ENCODE measurements around the gene TBC1D8.
"Not testable (repeated sequence)": the region's sequence is repeated elsewhere in the genome, so short reads cannot be mapped to it uniquely, and the experiment has no call there.

TBC1D8 gene

DNA sequence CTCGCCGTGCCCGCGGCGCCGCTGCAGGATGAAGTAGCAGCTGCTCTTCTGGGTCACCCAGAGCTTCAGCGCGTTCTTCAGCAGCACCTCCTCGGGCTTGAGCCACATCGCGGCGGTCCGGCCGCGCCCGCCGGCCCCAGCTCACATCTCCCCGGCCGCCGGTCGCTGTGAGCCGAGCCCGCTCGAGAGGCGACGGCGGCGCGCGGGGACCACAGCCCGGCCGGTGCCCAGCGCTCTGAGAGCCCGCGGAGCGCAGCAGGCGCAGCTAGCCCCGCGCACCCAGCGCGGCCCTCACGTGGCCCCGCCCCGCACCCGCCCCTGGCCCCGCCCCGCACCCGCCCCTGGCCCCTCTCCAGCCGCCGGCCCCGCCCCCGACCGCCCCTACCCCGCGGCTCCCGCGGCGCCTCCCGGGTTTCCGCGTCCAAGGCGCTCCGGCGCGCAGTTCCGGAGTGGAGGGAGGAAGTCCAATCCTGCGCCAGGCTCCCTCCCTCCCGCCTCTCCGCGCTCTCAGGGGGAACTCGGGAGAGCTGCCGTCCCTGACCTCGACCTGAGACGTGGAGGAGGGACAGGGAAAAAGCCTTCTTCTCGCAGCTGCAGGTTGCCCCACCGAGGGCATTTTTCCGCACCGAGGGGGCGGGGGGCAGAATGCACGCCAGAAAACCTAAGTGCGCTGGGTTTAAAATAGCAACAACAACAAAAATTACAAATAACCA lies at the start of gene TBC1D8:
TBC1D8 (minus strand) TSS at position 237 of the 713 bp plus-strand sequence; CDS start at position 108, 129 bp downstream.
- DNase-seq, result peak; percentile 78

- DNase-seq, result no peak
These were observed 49.5 kb upstream of the TBC1D8 start for GRCh38 chr2:101200676-101201075.

DNA sequence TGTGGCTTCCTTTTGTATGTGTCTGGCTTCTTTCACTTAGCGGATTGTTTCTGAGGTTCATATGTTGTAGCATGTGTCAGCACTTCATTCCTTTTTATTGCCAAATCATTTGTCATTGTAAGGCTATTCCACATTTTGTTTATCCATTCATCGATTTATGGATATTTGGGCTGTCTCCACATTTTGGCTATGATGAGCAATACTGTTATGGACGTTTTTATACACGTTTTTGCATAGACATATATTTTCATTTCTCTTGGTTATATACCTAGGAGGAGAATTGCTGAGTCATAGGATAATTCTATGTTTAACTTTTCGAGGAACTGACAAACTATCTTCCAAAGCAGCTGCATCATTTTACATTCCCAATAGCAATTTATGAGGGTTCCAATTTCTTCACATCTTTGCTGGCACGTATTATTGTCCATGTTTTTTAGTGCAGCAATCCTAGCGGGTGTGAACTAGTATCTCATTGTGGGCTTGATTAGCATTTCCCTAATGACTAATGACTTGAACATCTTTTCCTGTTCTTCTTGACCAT lies 48.1 kb upstream of the TBC1D8 start:
- no peak for DNase-seq

DNA sequence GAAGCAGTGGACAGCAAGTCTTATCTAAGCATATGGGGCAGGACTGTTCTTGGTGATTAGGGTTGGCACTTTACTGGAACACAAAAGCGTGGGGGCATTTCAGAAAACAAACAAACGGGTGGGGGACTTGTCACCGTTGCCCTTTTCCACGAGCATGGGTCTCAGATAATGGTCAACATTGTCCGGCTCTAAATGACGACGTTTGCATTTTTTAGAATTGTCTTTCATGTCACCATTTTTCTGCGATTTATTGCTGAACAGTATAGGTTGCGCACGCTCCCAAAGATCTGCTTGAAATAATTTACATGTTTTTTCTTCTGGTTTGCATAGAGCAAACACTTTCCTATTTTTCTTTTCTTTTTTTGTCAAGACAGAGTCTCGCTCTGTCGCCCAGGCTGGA lies 46.6 kb upstream of the TBC1D8 start:
- no peak for DNase-seq

DNA sequence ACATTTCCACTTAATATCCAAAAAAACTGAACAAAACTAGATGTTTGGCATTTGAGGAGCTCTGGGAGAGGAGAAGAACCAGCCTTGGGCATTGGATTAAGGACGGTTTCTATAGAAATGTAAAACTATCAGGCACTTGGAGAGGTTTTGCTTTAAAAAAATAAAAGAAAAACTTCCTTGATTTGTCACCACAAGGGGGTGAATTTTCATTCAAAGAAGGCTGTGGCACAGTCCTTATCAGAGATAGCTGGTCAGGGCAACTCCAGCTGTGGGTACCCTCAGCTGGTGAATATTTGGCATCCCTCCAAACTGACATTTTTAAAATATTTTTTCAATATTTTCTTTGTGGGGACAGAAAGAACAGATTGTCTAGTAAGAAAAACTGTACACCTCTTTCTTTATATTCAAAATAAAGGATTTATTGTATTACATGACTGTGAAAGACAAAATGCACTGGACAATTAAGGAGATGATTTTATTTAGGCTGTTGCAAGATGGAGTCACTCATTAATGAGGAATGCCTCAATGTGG lies 46.1 kb upstream of the TBC1D8 start:
- DNase-seq, result no peak

DNA sequence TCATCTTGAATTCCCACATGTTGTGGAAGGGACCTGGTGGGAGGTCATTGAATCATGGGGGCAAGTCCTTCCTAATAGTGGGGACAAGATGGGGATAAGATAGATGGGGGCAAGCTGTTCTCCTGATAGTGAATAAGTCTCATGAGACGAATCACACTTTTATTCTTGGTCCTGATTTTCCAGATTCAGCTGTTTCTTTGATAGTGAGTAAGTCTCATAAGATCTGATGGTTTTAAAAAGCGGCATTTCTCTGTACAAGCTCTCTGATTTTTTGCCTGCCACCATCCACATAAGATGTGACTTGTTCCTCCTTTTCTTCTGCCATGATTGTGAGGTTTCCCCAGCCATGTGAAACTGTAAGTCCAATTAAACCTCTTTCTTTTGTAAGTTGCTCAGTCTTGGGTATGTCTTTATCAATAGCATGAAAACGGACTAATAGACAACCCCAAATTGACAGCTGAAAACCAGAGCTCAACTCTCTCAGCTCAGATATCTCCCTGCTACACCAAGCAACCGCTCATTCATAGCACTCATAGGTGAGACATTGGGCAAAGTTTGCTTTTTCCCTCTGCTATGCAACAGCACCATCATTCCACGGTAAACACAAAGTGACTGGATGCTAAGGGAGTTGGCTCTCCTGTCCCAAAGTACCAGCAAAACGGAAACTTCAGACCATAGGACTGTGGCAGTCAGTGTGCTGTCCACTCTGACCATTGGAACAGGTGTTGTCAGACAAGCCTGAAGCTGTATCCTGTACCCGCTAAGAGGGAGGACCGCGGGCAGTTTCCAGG lies 44.9 kb upstream of the TBC1D8 start:
- no peak for DNase-seq

DNA sequence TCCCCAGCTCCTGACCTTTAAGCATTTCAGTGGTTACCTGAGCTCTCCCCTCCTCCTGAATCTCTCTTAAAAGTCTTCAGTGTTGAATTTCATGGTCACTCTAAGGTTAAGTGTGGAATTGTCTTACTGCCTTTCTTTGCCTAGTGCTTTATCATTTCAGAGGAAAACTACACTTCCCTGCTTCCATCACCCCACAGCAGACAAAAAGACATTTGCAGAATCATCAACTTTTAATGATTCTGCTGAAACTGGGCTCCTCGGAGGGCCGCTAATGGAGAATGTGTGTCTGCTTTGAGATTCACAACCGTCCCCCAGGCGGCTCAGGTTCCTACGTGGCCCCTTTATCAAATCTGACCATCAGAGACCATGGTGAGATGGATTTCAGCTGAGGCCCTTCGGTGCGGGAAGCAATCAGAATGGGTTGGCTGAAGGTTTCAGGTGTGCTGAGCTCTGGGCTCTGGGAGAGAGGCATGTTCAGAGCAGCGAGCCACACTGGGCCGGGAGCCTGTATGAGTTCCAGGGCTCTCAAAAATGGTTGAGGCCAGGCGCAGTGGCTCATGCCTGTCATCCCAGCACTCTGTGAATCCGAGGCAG lies 41.9 kb upstream of the TBC1D8 start:
- DNase-seq, result no peak

GRCh38 chr2:101190747-101191516 lies 39.8 kb upstream of the TBC1D8 start:
- DNase-seq, result no peak

GRCh38 chr2:101188683-101189405 lies 37.7 kb upstream of the TBC1D8 start:
- DNase-seq, result peak; percentile 8

DNA sequence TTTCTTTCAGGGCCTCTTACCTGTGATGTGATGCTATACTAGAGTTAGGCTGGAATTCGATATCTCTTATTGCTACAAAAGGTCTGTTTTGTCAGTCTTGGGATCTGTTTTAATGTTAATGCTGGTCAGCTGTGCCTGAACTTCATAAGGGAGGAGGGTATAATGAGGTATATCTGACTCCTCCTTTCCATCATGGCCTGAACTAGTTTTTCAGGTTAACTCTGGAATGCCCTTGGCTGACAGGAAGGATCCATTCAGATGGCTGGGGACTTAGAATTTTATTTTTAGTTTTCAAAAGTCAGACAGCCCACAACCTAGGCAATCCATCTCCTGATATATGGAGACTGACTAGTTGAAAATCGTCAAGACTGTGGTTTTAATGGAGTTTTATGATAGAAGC lies 35.9 kb upstream of the TBC1D8 start:
- DNase-seq, result no peak

DNA sequence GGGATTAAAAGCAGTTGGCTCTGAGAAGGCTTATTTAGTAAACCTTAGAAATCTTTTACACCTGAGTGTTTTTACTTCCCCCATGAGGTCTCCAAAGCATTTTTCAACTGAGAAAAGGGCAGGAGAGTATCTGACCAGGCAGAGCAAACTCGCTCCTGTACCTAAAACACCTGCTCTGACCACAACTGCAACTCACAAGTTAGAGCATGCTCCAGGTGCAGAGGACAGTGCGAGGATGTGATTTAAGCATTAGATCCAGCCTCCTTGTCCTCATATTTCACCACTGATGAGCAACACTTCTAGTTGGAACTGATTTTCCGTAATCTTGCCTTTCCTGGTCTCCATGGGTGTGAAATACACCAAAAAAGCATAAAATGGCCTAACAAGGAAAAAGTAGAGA lies 34.5 kb upstream of the TBC1D8 start:
- DNase-seq, result no peak

GRCh38 chr2:101185085-101185484 lies 33.9 kb upstream of the TBC1D8 start:
- no peak for DNase-seq

- DNase-seq, result no peak
These were observed 28.8 kb upstream of the TBC1D8 start for GRCh38 chr2:101179982-101180381.

DNA sequence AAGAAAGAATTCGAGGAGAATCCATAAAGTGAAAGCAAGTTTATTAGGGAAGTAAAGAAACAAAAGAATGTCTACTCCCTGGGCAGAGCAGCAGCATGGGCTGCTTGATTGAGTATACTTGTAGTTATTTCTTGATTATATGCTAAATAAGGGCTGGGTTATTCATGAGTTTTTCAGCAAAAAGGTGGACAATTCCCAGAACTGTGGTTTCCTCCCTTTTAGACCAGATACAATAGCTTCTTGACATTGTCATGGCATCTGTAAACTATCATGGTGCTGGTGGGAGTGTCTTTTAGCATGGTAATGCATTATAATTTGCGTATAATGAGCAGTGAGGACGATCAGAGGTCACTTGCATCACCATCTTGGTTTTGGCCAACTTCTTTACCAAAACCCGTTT lies 25.6 kb upstream of the TBC1D8 start:
- DNase-seq, result no peak

DNA sequence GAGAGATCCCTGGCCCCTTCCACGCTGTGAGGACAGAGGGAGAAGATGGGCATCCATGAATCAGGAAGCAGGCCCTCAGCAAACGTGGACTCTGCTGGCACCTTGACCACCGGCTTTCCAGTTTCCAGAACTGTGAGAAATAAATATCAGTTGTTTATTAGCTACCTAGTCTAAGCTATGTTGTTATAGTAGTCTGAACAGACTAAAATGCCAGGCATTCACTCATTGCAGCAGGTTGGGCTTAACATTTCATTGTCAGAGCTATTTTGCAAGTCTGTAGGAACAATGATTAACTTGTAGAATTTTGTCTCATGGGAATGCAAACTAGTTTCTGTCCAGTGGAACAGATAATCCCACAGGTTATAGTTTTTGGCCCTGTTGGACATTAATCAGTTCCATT lies 24.8 kb upstream of the TBC1D8 start:
- DNase-seq, result no peak

GRCh38 chr2:101173707-101174295 lies 22.6 kb upstream of the TBC1D8 start:
- DNase-seq, result no peak

DNA sequence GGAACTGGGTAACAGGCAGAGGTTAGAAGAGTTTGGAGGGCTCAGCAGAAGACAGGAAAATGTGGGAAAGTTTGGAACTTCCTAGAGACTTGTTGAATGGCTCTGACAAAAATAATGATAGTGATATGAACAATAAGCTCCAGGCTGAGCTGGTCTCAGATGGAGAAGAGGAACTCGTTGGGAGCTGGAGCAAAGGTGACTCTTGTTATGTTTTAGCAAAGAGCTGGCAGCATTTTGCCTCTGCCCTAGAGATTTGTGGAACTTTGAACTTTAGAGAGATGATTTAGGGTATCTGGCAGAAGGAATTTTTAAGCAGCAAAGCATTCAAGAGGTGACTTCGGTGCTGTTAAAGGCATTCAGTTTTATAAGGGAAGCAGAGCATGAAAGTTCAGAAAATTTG lies 18.6 kb upstream of the TBC1D8 start:
- DNase-seq, result not testable (repeated sequence)

DNA sequence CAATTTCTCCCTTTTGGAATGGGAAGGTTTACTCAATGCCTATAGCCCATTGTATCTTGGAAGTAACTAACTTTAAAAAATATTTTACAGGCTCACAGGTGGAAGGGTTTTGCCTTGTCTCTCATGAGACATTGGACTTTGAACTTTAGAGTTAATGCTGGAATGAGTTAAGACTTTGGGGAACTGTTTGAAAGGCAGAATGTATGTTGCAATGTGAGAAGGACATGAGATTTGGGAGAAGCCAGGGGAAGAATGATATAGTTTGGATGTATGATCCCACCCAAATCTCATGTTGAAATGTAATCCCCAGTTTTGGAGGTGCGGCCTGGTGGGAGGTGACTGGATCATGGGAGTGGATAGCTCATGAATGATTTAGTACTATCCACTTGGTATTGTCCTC lies 17.5 kb upstream of the TBC1D8 start:
- no peak for DNase-seq

GRCh38 chr2:101167532-101167931 lies 16.4 kb upstream of the TBC1D8 start:
- DNase-seq, result not testable (repeated sequence)

GRCh38 chr2:101164021-101164420 lies 12.8 kb upstream of the TBC1D8 start:
- DNase-seq, result no peak

DNA sequence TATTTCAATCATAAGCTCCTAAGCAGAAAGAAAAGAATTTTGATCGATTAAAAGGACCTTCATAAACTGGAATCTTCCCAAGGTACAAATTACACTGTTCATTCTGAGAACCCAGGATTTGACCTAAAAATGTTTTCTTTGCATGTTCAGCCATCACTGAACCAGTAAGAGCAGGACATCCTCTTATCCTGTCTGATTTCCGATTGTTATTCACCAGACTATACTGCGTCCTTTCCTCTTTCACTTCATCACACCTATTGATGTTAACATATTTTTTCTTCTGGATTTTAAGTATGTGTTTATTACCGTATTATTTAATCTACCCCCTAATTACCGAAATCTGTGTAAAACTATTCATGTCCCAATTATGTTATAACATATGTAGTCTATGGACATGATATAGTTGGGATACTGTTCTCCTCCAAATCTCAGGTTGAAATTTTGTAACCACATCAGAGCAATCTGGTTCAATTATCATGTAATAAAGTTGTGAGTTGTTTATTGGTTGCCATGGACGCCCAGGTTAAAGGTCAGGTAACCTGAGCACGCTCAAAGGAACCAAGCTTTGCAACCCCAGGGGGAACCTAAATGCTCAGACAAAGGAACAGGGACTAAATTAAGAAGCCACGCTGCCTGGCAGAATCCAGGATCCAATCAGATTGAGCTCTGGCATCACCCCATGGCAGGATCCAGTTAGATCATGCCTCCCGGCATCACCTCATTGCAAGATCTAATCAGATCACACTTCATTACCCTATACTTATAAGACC lies 11.6 kb upstream of the TBC1D8 start:
- no peak for DNase-seq
